ENCODE measurements around the gene CRYAB. TPM values are rescaled to one million over a fixed set of nuclear protein-coding genes. Genes with fewer than 3 reads are reported as not detected.

CRYAB gene
- total and polyA plus RNA-seq, 3 donors from 2014 or later, result 18.4 to 116 (median 20.6) TPM

DNA sequence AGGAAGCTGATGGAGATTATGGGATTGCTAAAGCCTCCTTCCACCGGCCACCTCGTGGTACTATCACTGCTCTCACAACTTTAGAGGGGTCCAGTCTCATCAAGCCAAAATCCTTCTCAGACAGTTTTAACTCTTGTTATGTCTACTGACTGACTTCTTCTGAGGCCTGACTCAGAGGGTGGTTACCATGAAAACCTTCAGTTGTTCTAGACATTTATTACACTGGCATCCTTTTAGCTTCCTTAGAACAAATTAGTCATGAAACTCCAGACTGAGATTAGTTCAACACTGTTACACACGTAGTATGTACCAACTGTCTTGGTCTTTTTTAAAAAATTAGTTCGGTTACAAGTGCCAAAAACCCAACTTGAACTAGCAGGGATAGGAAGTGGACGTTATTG, 33.1 kb upstream of the CRYAB start:
- Histone ChIP-seq H3K27ac (no peak overlapping the region), H3K36me3 (ENCODE audit: low read depth, missing control alignments) (no peaks in the 10 kb centered on the region), H3K27me3 (no peaks in the 10 kb centered on the region), H3K4me1 (no peaks in the 10 kb centered on the region), H3K4me3 (no peak overlapping the region), H3K9me3 (no peaks in the 10 kb centered on the region)
- no peak for TF ChIP-seq POLR2A (IDR thresholded peaks at IDR 0.05)
- TF ChIP-seq, protein P1, sequence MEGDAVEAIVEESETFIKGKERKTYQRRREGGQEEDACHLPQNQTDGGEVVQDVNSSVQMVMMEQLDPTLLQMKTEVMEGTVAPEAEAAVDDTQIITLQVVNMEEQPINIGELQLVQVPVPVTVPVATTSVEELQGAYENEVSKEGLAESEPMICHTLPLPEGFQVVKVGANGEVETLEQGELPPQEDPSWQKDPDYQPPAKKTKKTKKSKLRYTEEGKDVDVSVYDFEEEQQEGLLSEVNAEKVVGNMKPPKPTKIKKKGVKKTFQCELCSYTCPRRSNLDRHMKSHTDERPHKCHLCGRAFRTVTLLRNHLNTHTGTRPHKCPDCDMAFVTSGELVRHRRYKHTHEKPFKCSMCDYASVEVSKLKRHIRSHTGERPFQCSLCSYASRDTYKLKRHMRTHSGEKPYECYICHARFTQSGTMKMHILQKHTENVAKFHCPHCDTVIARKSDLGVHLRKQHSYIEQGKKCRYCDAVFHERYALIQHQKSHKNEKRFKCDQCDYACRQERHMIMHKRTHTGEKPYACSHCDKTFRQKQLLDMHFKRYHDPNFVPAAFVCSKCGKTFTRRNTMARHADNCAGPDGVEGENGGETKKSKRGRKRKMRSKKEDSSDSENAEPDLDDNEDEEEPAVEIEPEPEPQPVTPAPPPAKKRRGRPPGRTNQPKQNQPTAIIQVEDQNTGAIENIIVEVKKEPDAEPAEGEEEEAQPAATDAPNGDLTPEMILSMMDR (IDR thresholded peaks at IDR 0.05), result no peak
- 65 to 66% methylated on average over 5 of the region's 5 CpGs for WGBS, 2 donors
- no peak for DNase-seq
- intact Hi-C loops (cut with DNase I; ENCODE audit: low total_unique reads), result no loop called here

DNA sequence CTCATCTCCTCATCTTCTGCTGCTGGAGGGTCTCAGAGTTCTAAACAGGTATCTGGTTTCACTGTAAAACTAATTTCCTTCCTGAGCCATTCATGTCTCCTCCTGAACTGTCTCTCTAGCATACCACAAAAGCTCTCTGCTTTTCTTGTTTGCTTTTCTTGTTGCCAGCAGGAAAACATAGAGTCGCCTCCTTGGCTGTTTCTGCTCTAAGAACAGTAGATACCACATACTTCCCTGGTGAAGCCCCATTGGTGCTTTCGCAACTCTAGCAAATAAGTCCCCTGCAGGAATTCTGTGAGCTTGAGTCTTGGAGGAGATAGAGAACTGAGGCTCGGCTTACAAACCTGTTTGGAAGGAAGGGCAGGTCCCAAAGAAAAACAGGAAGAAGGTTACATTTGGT, 32.6 kb upstream of the CRYAB start:
- TF ChIP-seq POLR2A (IDR thresholded peaks at IDR 0.05), result no peak
- TF ChIP-seq, protein P1 (IDR thresholded peaks at IDR 0.05), result no peak
- no peaks in the 10 kb centered on the region for H3K27me3 ChIP-seq
- H3K9me3 ChIP-seq, result no peaks in the 10 kb centered on the region
- H3K27ac ChIP-seq, result no peak overlapping the region
- intact Hi-C loops (cut with DNase I; ENCODE audit: low total_unique reads), result no loop called here
- no peak for DNase-seq
- no peaks in the 10 kb centered on the region for H3K4me1 ChIP-seq
- H3K36me3 ChIP-seq (ENCODE audit: low read depth, missing control alignments), result no peaks in the 10 kb centered on the region
- H3K4me3 ChIP-seq, result no peak overlapping the region
- WGBS, 2 donors, result 55 to 67% methylated on average over 3 of the region's 3 CpGs

DNA sequence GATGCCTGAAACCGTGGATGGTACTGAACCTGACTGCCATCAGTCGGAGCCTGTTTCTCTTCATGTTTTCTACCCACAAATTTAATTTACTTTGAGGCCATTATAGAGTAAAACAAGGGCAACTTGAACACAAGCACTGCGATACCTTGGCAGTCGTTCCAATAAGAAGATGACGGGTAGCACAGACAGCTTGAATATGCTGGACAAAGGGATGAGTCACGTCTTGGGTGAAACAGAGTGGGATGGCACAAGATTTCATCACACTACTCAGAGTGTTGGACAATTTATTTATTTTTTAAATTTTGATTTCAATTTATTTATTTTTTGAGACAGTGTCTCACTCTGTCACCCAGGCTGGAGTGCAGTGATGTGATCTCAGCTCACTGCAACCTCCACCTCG, 31.3 kb upstream of the CRYAB start:
- WGBS, 2 donors, result 87 to 96% methylated on average over 7 of the region's 7 CpGs
- intact Hi-C loops (cut with DNase I; ENCODE audit: low total_unique reads), result no loop called here
- no peak for DNase-seq
- Histone ChIP-seq H3K9me3 (no peaks in the 10 kb centered on the region), H3K27ac (no peak overlapping the region), H3K36me3 (ENCODE audit: low read depth, missing control alignments) (no peaks in the 10 kb centered on the region), H3K4me3 (no peak overlapping the region), H3K4me1 (no peaks in the 10 kb centered on the region), H3K27me3 (no peaks in the 10 kb centered on the region)
- TF ChIP-seq, protein P1 (IDR thresholded peaks at IDR 0.05), result no peak
- no peak for TF ChIP-seq POLR2A (IDR thresholded peaks at IDR 0.05)

DNA sequence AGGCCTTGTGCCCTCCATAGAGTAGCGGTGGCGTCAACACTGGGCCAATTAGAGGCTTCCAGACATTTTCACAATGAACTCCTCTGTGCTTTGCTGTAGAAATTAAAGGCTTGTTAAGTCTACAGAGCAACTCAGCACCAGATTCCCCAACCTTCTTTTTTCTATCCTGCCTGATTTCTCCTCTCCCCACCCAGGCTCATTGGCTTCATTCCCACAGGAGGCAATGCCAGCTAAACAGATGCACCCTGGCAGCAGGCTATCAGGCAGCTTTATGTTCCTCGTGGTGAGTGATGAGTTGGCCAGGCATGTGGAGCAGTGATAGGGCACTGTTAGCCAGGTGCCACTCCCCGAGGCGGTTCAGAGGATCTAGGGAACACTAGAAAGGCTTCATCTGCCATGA, 30.4 kb upstream of the CRYAB start:
- H3K4me1 ChIP-seq, result no peaks in the 10 kb centered on the region
- H3K27me3 ChIP-seq, result no peaks in the 10 kb centered on the region
- no peak for DNase-seq
- no peak overlapping the region for H3K4me3 ChIP-seq
- intact Hi-C loops (cut with DNase I; ENCODE audit: low total_unique reads), result no loop called here
- H3K27ac ChIP-seq, result no peak overlapping the region
- H3K36me3 ChIP-seq (ENCODE audit: low read depth, missing control alignments), result no peaks in the 10 kb centered on the region
- no peaks in the 10 kb centered on the region for H3K9me3 ChIP-seq
- TF ChIP-seq POLR2A (IDR thresholded peaks at IDR 0.05), result no peak
- TF ChIP-seq, protein P1 (IDR thresholded peaks at IDR 0.05), result no peak
- 81 to 87% methylated on average over 5 of the region's 5 CpGs for WGBS, 2 donors

DNA sequence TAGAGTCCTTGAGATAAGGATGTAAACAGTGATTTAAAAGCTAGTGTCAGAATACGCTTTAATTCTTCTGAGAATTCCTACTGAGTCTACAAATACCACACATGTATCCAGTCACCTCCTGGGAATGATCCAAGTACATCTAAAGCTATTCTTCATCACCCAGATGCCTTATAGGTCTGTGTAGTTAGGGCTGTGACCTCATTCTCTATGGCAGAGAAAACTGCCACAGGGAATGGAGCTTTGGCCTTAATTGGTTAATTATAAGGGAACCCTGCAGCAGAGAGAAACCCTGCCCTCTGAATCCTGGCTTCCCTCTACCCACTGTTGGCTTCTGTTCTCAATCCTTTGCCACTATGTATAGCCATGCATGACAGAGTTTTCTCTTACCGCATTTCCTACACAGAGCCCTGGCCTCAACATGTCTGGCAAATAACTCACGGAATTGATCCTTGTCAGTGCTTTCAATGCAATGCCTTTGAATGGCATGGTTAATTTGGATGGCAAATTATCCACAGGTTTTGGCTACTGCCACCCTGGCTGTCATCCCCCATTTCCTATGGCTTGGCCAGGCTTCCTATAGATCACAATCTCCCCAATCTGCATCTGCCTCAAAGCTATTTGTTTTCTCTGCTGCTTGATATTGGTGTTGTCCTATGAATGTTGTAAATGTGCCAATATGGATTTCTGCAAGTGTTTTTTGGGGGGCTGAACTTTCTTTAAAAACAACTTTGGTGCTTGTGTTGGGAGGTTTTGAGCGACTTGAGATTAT, 28.4 kb upstream of the CRYAB start:
- TF ChIP-seq, protein P1 (IDR thresholded peaks at IDR 0.05), result no peak
- no peak for TF ChIP-seq POLR2A (IDR thresholded peaks at IDR 0.05)
- H3K27ac ChIP-seq, result no peak overlapping the region
- no peaks in the 10 kb centered on the region for H3K9me3 ChIP-seq
- 92 to 97% methylated on average over 4 of the region's 4 CpGs for WGBS, 2 donors
- H3K27me3 ChIP-seq, result no peaks in the 10 kb centered on the region
- no peak for DNase-seq
- H3K4me1 ChIP-seq, result peaks cover 13% of the 10 kb centered on the region
- no peaks in the 10 kb centered on the region for H3K36me3 ChIP-seq (ENCODE audit: low read depth, missing control alignments)
- intact Hi-C loops (cut with DNase I; ENCODE audit: low total_unique reads), result loop anchor here (5.0 kb wide), 1 partner anchor 37 kb away; no protein-coding TSS in a partner anchor
- no peak overlapping the region for H3K4me3 ChIP-seq

Data from testis (tissue), 3 donors.